GM18867 (cell line): ENCODE results near the gene ACTL8.

Source experiments
- ATAC-seq: cut with Tn5 transposase; IDR thresholded peaks from one replicate; pipeline ENCODE4 v1.9.1; 2021; ENCODE audit warnings: mild to moderate bottlenecking, moderate library complexity; ENCODE audit not compliant: unreplicated experiment

The ACTL8 gene, protein sequence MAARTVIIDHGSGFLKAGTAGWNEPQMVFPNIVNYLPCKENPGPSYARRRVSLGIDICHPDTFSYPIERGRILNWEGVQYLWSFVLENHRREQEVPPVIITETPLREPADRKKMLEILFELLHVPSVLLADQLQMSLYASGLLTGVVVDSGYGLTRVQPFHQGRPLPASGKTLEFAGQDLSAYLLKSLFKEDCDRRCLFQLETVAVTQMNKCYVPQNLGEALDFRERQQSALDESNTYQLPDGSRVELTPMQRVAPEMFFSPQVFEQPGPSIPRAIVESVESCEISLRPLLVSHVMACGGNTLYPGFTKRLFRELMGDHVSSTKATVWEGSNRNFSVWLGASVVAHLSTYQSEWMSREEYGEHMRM

DNA sequence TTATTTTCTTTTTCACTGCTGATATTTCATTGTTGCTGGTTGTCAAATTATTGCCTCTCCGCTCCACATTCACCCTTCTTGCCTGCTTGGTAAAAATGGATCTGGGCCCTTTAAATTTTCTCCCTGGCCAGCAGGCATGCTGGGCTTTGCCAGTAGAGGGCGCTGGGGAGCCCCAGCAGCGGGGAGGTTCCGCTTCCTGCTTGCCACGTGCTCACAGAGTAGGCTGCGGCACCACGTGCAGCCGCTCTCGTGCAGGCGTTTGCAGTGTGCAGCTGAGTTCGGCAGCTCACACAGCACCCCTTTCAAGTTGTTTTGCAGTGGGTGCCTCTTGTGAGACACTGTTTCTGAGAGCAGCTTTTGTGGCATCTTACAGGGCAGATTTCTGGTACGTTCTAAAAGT, at the start of gene ACTL8:
Gene ACTL8, plus strand, starts transcription at position 214 of the 400 bp plus-strand sequence. CDS start 67,676 bp downstream, outside the sequence.
- ATAC-seq, result no peak

DNA sequence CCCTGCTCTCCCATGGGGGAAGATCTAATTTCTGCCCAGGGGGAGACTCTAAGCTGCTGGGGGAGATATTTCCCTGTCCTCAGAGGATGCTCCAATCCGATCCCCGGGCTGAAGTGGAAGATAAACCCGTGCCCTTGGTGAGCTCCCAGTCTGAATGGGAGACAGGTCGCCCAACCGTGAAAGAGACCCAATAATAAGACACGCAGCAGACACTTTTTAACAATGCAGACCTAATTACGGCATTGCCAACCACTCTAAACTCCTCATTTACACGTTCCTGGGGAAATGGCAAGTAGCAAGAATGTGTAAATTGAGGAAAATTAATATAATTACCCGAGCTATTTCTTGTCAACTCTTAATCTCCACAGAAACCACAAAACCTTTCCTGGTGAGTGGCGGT, 48.7 kb upstream of the ACTL8 start:
- ATAC-seq, result no peak

DNA sequence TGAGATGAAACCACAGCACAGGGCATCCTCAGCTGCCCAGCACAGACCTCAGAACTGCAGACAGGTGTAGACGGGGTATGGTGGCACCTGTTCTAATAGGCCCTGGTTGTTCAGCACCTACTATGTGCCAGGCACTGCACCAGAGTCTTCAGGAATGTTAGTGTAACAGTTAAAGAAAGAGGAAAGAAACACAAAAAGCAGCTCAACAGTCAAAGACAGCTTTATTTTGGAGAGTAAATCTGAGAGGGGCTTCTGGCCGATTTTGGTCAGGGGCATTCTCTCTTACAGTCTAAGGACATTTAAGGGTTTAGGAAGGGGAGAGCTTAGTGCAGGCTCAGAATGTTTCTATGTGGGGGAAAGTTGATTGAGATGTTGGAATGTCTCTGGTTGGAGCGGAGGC, 45.2 kb upstream of the ACTL8 start:
- ATAC-seq, result no peak

DNA sequence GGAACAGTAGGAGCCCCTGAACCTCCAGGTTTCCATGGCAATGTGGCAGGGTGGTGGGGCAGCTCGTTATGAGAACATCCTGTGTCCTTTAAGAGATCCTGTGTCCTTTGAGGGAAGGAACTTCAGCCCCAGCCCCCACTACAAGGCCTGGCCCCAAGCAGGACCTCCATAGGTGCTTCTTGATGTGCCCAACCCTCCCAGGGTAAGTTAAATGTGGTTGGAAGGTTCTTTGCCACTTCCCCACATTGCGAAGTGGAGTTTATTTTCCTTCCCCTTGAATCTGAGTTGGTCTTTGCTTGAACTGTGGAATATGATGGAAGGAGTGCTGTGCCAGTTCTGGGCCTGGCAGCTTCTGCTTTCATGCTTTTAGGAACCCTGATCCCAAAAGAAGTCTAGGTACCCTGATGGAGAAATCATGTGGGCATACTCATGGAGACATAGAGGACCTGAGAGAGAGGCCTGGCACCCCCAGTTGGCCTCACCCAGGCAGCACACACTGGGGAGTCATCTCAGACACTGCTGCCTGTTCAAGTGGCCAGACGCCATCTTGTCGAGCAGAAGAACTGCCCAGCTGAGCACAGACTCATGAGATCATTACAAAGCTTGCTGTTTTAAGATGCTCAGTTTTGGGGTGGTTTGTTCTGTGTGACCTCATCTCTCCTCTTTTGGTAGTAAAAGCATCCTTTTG, 44.1 kb upstream of the ACTL8 start:
- no peak for ATAC-seq

DNA sequence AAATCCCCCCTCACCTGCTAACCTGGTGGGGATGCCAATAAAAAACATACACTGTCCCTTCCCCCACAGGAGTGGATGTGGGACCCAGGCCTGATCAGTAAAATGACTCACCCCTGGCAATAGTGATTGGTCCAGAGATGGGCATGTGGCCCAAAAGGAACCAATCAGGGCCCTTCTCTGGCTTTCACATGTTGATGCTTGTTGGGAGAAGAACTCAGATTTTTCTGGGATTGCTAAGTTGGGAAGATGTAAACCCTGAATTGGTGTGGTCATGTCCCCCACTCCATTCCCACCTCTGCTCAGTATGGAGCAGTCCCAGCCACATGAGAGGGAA, 43.6 kb upstream of the ACTL8 start:
- no peak for ATAC-seq

DNA sequence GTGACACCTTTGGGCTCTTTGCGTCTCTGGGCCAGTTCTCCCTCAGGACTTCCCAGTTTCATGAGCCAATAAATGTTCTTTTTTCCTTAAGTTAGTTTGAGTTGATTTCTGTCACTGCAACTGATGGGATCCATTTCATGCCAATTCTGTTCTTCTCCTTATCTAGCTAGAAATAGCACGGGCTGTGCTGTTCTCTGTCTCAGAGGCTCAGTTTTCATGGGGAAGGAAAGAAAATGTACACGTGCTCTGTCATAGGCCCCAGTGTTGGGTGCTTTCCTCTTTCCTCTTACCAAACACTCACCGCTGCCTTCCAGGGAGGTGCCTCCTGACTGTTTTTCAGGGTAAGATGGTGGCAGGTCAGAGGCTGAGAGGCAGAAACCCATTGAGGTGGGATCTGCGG, 43.2 kb upstream of the ACTL8 start:
- ATAC-seq, result no peak

DNA sequence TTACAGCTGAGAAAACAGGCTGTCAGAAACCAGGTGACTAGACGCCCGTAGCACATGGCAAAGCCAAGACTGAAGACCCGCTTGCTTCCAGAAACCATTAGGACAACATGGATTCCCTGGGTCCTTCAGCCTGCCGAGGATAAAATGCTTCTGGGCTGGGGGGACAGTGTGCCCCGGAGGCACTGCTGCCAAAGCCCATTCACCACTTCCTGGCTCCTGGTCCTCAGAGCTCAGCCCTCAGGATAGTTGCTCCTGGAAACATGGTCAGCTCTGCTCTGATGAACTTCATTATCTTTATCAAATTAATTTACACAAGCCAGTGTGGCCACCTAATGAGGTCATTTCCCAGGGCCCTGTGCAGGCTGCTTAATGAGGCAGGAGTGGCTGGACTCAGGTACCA, 41.1 kb upstream of the ACTL8 start:
- ATAC-seq, result no peak

DNA sequence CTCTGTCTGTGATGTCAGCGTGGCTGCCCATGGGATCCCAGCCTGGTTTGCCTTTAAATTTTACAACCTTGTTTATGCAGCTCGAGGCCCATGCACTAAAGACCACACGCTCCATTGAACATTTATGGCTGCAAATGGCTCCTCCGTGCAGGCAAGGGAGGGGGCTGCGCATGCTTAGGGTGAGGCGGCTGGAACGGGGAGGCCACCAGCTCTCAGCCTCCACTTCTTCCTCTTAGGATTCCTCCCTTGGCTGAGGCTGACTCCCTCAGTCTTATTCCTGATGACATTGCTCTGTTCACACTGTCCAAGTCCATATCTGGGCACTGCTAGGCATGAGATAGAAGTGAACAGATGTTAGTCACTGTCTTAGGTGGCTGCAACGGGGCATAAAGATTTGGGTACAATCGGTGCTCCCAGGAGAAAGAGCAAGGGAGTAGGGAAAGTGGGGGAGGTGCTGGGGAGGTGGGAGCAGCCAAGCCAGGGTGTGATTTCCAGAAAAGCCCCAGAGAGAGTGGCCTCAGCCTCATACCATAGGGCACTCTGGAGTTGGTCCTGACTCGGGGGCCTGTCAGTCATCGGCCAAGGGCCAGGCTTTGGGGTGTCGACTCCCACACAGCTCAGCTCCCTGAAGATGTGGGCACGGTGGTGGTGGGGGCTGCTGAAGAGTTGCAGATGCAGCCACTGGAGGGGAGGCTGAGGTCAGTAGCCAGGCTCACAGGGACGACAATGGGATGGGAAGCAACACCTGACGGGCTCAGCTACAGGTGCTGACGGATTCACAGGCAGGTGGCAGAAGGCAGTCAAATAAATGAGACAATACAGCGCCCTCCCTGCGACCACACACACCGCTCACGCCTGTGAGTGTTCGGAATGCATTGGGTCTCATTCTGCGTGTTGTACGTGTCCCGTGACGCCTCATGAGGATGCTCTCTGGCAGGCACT, 37.3 kb upstream of the ACTL8 start:
- no peak for ATAC-seq

DNA sequence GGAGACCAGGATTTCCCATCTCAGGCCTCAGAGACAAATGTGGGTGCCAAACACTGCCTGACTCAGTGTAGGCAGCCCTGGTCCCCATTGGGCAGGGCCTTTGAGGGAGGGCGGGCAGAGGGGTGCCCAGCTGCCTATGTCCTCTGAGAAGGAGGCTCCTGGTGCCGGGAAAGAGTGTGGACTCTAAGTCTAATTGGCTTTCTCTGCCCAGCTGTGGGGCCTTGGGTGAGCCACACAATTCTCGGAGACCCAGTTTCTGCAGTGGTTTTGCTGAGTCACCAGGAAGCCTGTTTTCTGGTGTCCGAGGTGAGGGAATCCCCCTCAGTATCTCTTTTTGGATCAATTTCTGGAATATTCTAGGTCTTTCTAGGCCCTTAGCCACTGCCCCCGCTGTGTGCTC, 35.3 kb upstream of the ACTL8 start:
- ATAC-seq, result no peak

DNA sequence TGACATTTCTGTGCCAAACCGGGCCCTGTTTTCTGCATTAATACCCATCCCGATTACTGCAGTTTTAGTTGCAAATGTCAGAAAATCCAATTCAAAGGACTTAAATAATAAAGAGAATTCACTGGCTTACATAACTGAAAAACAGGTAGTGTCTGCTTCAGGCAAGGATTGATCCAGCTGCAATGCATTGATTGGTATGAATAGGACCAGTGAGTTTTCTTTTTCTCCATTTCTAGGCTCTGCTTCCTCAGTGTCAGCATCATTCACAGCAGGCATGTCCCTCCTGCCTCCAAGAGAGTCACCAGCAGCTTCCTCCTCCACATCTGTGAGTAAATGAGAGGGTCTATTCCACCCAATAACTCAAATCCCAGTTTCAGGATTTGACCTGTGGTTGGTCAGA, 33.7 kb upstream of the ACTL8 start:
- ATAC-seq, result no peak

DNA sequence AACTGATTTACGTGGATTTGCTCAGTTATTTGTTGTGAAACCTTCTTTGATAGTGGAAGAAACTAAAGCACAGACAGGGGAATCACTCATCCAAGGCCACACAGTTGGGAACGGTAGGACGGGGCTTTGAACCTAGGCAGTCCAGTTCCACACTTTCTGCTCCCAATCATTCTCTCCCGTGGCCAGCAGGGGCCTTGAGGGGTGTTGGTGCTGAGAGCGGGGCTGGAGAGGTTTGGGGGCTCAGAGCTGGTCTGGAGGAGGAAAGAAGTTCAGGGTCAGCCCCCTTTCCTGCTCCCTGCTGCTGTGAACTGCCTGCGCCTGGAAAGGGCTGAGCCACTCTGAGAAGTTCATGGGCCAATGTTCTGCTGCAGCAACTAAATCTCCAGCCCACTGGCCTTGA, 31.4 kb upstream of the ACTL8 start:
- no peak for ATAC-seq

DNA sequence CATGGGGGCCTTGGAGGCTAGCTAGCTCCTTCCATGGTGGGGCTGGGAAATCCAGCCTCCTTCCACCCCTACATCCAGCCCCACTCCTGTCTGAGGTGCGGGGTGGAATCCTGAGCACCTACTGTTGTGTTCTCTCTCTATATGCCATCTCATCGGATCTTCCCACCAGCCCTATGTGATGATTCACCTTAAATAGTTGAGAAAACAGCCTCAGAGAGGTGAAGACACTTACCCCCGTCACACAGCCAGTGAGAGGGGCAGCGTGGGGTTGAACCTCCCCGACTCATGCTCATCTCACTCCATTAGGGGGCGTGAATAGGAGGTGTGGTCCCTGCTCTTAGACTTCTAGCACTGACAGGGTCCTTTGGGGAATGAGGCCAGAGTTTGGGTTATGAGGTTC, 31.0 kb upstream of the ACTL8 start:
- no peak for ATAC-seq

DNA sequence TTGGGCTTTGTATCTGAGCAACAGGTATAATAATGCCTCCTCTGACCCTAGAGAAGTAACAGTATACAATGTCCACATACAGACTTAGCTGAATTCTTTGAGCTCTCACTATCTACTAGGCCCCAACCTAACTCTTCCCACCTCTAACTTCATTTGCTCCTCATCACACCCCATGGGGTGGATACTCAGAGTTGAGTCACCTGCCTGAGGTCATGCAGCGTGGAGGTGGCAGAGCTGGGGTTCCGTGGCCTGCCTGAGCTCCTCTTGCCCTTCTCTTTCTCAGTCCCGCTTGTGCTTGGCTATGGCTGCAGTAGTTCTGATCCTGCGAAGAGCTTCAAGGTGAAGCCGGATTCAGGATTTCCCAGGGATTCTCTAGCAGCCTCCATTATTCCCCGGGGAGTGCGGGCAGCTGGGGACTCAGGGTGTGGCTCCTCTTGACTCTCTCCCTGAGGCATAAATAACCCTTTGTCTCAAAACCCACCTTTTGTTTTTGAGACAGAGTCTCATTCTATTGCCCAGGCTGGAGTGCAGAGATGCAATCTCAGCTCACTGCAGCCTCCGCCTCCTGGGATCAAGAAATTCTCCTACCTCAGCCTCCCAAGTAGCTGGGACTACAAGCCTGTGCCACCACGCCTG, 29.9 kb upstream of the ACTL8 start:
- ATAC-seq, result no peak

DNA sequence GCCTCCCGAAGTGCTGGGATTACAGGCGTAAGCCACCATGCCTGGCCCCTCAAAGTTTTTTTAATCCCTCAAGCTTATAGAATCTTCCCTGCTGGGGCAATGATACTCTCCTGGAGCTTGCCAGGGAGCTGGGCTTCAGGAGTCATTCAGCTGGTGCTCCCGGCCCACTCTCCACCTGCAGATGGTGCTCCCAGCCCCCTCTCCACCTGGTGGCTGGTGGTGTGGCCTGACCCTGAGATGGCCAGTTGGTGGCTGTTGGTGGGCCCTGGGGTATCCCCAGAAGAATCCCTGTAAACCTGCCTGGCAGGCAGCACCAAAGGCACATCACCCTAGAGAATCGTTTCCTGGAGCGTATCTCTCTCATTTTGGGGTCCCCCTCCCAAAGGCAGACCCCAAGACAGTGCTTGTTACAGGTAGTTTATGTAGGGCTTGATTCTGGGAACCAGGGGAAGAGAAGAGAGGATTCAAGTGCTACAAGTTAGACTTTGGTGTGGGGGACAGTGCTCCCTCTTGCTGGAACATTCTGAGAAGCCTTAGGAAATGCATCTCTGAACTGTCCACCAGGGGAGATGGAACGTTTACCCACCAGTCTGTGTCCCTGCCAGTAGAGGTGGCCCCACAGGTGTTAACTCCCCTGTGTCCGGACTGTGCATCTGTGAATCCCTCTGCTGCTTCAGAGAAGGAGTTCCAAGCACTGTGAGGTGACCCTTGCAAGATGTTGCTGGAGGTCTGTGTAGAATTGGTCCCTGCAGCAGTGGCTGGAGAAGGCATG, 29.1 kb upstream of the ACTL8 start:
- ATAC-seq, result no peak

DNA sequence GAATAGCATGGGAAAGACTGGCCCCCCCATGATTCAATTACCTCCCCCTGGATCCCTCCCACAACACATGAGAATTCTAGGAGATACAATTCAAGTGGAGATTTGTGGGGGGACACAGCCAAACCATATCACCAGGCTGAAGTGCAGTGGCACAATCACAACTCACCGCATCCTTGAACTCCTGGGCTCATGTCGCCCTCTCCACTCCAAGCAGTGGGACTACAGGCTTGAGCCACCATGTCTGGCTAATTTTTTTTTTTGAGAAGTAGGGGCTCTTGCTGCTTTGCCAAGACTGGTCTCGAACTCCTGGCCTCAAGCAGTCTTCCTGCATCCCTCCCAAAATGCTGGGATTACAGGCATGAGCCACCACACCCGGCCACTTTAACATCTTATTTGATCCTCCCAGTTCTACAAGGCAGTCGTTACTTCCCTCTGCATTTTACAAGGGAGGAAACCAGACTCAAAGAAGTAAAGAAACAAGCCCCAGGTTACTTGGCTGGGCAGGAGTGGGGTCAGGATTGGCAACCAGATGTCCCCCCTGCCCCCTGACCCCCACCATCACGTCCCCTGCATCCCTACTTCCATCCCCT, 26.9 kb upstream of the ACTL8 start:
- ATAC-seq, result no peak

DNA sequence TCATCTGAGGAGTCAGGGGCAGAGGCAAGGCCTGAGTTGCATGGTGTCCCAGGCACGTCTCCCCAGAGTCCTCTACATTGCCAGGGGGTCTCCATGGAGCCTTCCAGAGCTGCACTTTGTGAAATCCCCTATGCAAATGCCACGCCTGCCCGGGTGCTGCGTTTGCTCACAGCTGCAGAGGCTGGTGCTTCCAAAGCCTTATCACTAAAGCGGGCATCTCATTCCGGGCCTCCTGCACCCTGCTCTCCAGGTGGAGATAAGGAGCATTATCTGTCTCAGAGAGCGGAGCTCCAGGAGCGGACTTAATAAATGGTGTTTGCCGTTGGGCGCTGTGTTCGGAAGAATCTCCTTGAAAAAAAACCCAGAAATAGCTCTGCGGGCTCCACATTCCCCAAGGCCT, 25.9 kb upstream of the ACTL8 start:
- no peak for ATAC-seq

DNA sequence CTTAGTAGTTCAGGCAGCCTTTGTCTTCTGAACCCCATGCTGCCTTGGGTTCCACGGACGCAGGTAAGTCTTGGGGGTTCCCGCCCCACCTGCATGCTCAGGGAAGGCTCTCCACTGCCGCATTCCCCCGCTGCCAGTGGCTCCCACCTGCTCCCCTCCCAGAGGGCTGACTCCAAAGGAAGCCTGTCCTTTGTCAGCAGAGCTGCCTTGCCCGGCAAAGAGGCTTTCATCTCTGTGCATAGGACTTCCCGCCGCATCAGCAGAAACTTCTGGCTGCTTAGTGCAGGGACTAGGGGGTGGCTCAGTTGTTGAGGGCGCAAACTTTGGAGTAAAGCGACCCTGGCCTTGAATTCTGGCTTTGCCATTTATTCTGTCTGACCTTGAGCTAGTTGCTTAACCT, 25.2 kb upstream of the ACTL8 start:
- ATAC-seq, result no peak

DNA sequence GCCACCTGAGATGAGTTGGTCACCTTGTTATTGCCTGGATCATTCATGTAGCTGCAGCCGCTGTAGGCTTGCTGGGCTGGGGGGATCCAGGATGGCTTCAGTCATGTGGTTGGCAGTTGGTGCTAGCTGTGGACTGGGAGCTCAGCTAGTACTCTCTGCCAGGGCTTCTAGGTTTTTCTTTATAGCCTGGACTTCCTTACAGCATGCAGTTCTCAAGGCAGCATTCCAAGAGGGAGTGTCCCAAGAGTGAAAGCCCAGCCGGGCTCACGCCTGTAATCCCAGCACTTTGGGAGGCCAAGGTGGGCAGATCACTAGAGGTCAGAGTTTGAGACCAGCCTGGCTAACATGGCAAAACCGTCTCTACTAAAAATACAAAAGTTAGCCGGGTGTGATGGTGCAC, 23.7 kb upstream of the ACTL8 start:
- ATAC-seq, result no peak

DNA sequence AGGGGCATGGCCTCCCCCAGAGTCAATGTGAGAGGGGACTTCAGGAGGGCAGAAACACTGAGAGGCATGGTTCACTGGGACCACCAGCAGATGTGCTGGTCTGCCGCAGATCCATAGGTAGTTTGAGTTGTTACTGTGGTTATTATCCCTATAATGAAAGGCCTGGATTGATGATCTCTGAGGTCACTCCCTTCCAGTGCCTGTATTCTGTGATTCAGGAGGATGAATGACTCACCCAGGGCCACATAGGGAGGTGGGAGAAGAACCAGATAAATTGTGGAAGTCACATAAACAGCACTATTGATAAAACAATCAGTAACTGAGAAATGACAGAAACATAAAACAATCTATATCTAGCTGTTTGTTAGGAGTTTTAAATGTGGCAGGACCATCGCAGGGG, 22.7 kb upstream of the ACTL8 start:
- ATAC-seq, result no peak

DNA sequence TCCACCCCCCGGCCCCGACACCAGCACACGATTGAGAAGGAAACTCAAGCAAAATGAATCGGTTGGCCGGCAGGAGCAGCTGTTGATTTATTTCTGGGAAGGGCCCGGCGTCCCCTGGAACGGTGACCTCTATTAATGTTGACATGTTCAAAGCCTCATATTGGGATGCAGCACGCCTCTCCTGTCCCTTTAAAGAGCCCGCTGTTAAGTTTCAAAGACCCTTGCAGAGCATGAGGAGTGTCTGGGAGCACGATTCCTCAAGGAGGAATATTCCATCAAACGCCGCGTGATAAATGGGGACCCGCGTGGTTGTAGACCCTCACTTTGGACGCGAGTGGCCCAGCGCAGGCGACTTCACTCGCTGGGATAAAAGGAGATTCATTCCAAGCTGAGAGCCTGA, 21.5 kb upstream of the ACTL8 start:
- no peak for ATAC-seq
